Measurements from ENCODE around the gene TMIGD3. TPM values are rescaled to one million over a fixed set of nuclear protein-coding genes. Genes with fewer than 3 reads are reported as not detected.

The TMIGD3 gene
- total RNA-seq, 1 donor from 2014 or later: 9.0 TPM

DNA sequence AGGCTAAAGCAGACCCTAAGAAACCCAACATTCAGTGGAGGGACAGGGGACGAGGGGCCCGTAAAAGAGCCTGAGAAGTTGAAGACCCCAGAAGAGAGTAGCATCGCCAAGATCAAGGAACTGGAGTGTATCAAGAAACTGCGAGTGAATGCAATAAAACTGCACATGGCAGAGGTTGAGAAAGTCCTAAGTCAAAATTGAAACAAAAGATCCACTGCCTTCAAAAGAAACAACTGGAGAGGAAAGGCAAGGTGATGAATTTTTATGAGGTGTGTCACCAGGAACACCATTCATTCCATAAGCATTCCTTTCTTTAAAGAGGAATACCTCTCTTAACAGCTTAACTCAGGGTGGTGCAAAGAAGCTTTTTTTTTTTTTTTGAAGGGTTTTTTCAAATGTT lies 38.3 kb upstream of the TMIGD3 start:
- ATAC-seq (peak; percentile 68 to 89), DNase-seq (no peak)
- H3K27ac ChIP-seq: no peak overlapping the region
- H3K9me3 ChIP-seq: no peaks in the 10 kb centered on the region
- H3K36me3 ChIP-seq: no peaks in the 10 kb centered on the region
- H3K27me3 ChIP-seq (ENCODE audit: low read depth): no peaks in the 10 kb centered on the region
- no peak overlapping the region for H3K4me3 ChIP-seq
- H3K4me1 ChIP-seq: no peaks in the 10 kb centered on the region
- TF ChIP-seq, protein P1, sequence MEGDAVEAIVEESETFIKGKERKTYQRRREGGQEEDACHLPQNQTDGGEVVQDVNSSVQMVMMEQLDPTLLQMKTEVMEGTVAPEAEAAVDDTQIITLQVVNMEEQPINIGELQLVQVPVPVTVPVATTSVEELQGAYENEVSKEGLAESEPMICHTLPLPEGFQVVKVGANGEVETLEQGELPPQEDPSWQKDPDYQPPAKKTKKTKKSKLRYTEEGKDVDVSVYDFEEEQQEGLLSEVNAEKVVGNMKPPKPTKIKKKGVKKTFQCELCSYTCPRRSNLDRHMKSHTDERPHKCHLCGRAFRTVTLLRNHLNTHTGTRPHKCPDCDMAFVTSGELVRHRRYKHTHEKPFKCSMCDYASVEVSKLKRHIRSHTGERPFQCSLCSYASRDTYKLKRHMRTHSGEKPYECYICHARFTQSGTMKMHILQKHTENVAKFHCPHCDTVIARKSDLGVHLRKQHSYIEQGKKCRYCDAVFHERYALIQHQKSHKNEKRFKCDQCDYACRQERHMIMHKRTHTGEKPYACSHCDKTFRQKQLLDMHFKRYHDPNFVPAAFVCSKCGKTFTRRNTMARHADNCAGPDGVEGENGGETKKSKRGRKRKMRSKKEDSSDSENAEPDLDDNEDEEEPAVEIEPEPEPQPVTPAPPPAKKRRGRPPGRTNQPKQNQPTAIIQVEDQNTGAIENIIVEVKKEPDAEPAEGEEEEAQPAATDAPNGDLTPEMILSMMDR (IDR thresholded peaks at IDR 0.05): no peak
- intact Hi-C loops (cut with DNase I): no loop called here

DNA sequence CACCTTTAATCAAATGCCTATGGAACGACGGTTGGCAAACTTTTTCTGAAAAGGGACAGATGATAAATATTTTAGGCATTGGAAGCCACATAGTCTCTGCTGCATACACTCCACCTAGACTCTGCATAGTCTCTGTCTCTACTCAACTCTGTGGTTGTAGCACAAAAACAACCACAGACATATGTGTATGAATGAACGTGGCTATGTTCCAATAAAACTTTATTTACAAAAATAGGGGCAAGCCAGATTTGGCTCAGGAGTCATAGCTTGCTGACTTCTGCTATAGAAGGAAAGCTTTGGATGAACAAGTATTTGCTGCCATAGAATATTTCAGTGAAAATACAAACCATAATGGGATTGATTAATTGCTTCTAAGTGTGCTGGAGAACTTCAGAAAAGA lies 37.5 kb upstream of the TMIGD3 start:
- H3K4me1 ChIP-seq: no peaks in the 10 kb centered on the region
- H3K9me3 ChIP-seq: no peaks in the 10 kb centered on the region
- H3K36me3 ChIP-seq: no peaks in the 10 kb centered on the region
- intact Hi-C loops (cut with DNase I): no loop called here
- DNase-seq (no peak), ATAC-seq (no peak)
- H3K27me3 ChIP-seq (ENCODE audit: low read depth): no peaks in the 10 kb centered on the region
- no peak overlapping the region for H3K4me3 ChIP-seq
- H3K27ac ChIP-seq: no peak overlapping the region
- TF ChIP-seq, protein P1 (IDR thresholded peaks at IDR 0.05): no peak

DNA sequence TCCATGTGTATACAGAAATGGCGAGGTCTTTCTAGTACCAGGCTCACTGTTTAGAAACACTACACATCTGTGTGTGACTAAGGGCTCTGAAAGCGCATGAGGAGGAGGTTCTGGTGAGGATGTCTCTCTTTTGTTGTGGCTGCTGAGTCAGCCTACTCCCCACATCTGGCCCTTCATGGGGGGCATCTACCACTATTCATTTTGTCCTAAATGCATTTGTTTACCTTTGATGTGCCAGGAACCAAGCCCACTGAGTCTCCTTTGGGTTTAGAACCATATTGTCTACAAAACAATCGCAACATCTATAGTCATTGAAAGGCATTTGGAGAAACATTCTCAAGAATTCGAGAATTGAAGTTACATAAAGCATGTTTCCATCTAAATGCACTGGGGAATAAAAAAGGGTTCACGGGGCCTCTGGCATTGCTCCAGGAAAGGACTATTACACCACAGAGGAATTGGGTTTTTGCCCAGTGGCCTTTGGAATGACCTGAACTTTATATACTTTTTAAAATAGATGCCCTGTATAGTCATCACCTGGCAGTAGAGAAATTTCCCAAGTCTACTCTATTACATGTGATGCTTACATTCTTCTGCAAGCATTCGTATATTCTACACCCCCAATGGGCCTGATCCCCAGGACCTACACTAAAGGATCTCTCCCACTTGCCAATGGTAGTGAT lies 35.1 kb upstream of the TMIGD3 start:
- Histone ChIP-seq H3K4me1 (no peaks in the 10 kb centered on the region), H3K27ac (no peak overlapping the region), H3K27me3 (ENCODE audit: low read depth) (no peaks in the 10 kb centered on the region), H3K9me3 (no peaks in the 10 kb centered on the region), H3K4me3 (no peak overlapping the region), H3K36me3 (no peaks in the 10 kb centered on the region)
- ATAC-seq: no peak
- DNase-seq: no peak
- TF ChIP-seq, protein P1 (IDR thresholded peaks at IDR 0.05): no peak
- intact Hi-C loops (cut with DNase I): no loop called here

DNA sequence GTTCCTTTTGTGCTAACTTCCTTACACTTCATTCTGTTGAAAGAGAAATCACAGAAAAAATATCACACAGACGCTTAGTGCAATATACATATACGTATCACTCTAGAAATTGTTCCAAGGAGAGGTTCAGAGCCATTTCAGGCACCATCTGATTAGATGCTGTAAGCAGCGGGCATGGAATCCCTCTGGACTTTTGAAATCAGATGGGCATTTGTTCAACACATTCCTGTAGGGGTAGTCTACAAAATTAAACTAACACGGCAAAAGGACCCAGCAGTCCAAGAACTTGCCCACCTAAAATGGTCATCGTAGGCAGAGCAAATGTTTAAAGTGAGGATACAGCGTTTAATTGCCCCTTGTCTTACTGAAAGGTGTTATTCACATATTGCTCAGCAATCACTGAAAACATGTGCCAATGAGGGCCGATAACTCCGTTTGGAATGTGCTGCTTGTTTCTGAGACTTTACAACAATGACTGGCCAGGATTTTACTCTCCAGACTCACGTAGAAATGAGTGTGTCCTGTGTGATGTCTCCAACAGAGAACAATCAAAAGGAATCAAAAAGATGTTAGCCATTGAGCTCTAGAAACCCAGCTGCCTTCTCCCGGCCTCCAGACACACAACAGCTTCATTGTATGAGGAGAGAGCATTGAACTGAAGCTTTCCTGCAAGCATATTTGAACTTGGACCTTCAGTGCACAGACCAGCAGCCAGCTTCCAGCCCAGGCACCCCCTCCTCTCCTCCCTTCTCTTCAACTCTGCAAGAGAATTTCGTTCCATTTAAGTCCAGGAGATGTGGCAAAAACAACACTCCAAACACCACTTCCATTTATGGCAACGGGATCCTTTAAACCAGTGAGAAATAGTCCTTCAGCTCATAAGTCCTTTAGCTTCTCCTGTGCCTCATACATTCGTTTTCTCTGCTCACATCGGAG lies 32.1 kb upstream of the TMIGD3 start:
- Histone ChIP-seq H3K27me3 (ENCODE audit: low read depth) (no peaks in the 10 kb centered on the region), H3K4me1 (no peaks in the 10 kb centered on the region), H3K9me3 (no peaks in the 10 kb centered on the region), H3K4me3 (no peak overlapping the region), H3K36me3 (no peaks in the 10 kb centered on the region), H3K27ac (peak overlapping the region; percentile 42)
- DNase-seq (no peak), ATAC-seq (peak in 1 of 2 donors; percentile 32)
- TF ChIP-seq, protein P1 (IDR thresholded peaks at IDR 0.05): no peak
- intact Hi-C loops (cut with DNase I): no loop called here

DNA sequence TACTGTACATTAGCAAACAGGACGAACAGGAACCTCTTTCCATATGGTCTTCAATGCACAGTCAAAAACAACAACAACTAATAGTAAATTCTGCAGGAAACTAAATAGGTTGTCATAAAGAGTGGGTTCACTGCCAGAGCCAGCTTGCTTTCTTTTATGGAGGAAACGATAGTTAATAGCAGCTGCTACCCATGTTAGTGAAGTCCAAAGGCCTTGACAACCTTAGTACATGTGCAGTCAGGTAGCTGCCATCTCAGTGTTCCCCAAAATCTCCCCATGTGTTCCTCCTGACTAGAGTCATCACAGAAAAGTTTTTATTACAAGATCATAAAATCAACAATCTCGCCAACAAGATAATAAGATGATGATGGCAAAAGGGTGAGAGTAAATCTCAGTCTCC lies 16.6 kb upstream of the TMIGD3 start:
- Histone ChIP-seq H3K4me3 (no peak overlapping the region), H3K27me3 (ENCODE audit: low read depth) (no peaks in the 10 kb centered on the region), H3K36me3 (no peaks in the 10 kb centered on the region), H3K27ac (no peak overlapping the region), H3K4me1 (peaks cover 25% of the 10 kb centered on the region), H3K9me3 (no peaks in the 10 kb centered on the region)
- intact Hi-C loops (cut with DNase I): no loop called here
- no peak for DNase-seq
- ATAC-seq: no peak
- TF ChIP-seq, protein P1 (IDR thresholded peaks at IDR 0.05): no peak

Data from lower lobe of right lung (tissue), 2 donors.